NOMO-1 treated with DMSO at 0.1 percent for 48 hours (cell line): Measurements from ENCODE around the gene TMEM106C.

ENCODE experiments used
- DNase-seq: peaks from one replicate; lab custom pipeline; 2025; ENCODE audit not compliant: unreplicated experiment; lab: John Stamatoyannopoulos, UW

The TMEM106C gene

GRCh38 chr12:47992776-47993175, 29.4 kb downstream of the TMEM106C start:
- no peak for DNase-seq

DNA sequence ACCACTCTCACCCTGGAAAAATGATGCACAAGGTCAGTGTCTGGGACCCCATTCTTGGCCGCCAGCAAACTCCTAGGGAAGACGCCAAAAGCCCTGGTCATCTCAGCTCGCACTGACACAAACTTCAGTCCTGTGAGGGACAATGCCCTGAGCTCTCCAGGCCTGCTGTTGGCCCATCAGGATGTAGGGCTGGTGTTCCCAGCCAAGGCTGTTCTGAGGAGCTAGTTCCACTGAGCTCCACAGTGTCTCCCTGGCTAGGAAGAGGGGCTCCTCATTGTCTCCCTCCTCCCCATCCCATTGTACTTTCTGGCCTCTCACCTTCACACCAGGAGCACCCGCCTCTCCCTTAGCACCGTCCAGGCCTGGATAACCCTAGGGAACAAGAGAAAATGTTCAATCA, 30.1 kb downstream of the TMEM106C start:
- no peak for DNase-seq

DNA sequence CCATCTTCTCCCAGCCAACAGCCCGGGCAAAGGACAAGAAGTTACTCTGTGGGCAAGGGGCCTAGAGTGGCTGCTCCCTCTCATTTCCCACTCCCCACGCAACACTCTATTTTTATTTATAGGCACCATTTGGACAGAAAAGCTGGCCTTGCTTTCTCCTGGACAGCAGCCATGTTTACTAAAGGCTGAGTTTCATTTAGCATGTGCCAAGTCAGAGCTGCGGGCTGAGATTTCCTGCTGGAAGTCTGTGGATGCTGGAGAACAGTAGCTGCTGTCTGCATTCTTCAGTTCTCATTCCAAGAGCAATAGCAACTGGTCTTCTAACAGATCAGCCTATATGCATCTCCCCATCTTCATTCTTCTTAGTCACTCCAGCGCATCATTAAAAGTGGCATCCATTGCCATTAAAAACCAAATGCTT, 32.6 kb downstream of the TMEM106C start:
- DNase-seq = no peak

- no peak for DNase-seq
These were observed 33.9 kb downstream of the TMEM106C start for GRCh38 chr12:47997321-47997720.

DNA sequence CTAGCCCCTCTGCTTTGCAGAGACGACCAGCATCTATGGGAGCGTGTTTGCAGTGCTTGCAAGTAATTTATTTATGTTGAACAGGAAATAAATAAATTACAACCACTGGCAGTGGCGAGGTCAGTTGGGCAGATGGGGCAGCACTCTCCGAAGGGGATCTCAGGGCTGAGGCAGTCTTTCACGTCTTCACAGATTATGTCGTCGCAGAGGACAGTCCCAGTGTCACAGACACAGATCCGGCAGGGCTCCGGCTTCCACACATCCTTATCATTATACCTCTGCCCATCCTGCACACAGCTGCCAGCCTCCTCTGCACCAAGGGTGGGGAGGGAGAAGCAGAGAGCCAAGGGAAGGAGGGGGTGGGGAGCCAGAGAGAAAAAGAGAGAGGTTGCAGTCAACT, 36.4 kb downstream of the TMEM106C start:
- no peak for DNase-seq

- DNase-seq = no peak
These were observed 37.6 kb downstream of the TMEM106C start for GRCh38 chr12:48000878-48001504.

- DNase-seq = no peak
These were observed 38.4 kb downstream of the TMEM106C start for GRCh38 chr12:48001505-48002413.

GRCh38 chr12:48002414-48002730, 39.0 kb downstream of the TMEM106C start:
- DNase-seq = no peak

GRCh38 chr12:48002773-48003218, 39.4 kb downstream of the TMEM106C start:
- DNase-seq = no peak

GRCh38 chr12:48003226-48004052, 40.0 kb downstream of the TMEM106C start:
- no peak for DNase-seq

DNA sequence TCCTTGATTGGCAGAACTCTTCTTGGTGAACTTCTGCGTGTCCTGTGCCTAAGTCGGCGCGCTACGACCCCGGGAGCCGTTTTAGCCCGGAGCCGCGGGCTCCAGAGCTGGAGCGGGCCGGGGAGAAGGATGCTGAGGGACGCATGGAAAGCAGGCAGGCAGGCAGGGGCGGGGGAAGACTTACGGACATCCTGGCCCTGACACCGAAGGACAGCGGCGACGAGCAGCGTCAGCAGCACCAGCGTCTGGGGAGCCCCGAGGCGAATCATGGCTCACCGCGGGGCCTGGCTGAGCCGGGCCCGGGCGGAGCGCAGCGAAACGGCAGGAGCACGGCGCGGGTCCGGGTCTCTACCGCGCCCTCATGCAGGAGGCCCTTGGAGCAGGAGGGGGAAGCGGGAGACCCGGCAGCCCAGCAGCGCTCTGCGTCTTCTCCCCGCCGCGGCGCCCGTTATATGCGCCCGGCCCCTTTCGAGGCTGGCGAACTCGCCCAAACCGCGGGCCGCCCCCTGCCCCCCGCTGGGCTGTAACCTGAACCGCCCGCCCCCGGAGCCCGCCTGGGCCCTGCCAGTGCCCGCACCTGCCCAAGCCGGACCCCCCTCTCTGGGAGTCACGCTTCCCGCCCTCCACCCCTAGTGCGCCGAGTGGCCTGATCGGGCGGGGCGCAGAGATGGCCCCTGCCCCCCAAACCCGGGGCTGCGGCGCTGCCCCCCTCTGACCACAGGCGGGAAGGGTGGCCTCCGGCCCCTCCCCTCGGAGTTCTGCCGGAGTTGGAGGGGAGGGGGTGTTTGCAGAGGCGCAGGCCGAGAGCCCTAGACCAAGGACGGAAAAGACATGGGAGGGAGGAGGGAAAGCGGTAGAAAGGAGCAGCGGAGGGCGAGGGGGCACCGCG, 40.9 kb downstream of the TMEM106C start, which contains the start of gene COL2A1:
Gene COL2A1, minus strand, starts transcription at position 424 of the 889 bp plus-strand sequence. Its CDS starts 155 bp downstream, at position 269.
- DNase-seq = no peak

- no peak for DNase-seq
These were observed 41.8 kb downstream of the TMEM106C start for GRCh38 chr12:48005001-48005749.

GRCh38 chr12:48005750-48006021, 42.3 kb downstream of the TMEM106C start:
- no peak for DNase-seq

DNA sequence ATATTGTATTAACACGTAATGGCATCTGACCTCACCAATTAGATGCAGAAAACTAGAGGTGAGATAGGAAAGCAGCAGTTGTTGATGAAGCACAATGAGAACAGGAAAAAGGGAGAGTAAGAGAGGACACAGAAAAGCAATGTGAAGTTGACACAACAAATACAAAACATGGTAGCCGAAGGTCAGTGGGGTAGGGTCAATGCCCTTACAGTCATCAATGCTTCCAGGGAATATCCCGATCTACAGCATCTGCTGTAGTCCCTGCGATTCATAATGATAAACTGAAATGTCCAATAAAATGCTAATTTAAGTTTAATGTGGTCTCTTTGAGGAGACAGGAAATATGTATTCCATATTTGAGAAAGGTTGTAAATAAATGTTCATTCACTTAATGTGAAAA, 43.8 kb downstream of the TMEM106C start:
- no peak for DNase-seq

- DNase-seq = no peak
These were observed 45.0 kb downstream of the TMEM106C start for GRCh38 chr12:48008349-48008748.

DNA sequence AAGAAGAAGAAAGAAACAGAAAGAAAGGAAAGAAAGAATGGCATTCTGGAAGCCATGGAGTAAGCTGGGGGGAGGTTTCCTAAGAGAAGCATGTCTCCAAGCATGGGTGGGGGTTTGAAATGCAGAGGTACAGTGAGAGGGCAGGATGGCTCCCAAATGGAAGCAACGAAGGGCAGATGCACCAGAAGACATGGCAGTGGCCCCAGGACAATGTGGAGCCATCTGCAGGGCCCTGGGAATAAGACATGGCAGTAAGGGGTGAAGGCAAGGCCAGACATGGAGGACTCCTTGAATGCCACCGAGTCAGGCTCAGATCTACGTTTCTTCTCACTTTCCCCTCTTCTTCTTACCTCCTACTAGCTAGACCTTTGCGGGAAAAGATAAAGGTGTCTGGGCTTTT, 45.6 kb downstream of the TMEM106C start:
- DNase-seq = no peak

DNA sequence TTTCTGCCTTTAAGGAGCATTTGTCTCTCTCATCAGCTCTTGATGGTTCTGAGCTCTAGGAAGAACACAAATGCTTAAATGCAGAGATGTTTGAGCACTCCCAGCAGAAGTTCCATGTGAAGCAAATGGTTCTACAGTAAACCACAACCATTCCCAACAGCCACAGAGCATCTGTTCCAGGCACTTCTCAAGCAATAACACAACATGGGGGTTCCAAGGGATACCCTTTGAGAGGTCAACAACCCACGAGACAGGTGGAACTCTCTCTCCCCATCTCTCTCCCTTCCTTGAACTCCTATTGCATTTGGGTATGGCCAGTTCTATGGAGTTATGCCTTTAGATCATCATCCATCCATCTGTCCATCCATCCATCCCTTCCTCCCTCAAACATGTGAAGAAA, 46.1 kb downstream of the TMEM106C start:
- DNase-seq = no peak

- DNase-seq = no peak
These were observed 47.1 kb downstream of the TMEM106C start for GRCh38 chr12:48010366-48010970.

DNA sequence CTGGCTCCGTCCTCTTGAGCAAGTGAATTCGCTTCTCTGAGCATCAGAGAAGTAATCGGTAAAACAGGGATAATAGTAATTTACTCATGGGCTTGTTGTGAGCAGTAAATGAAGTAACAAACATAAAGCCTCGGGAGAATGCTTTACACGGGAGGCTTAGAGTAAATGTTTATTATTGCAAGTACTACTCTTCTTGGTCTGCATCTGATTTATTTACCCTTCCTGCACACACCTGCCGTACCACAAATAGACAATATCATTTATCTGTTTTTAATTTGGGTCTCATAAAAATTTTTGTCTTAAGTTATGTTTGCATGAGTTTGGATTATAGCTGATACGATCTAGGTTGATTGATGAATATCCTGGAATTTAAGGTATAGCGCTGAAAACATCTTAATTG, 48.7 kb downstream of the TMEM106C start:
- DNase-seq = no peak

- DNase-seq = no peak
These were observed 49.9 kb downstream of the TMEM106C start for GRCh38 chr12:48013287-48013686.
